ENCODE data around the gene CFAP68. TPM values are rescaled to one million over a fixed set of nuclear protein-coding genes. Genes with fewer than 3 reads are reported as not detected.

Gene CFAP68
- total and polyA plus RNA-seq, 9 of the 15 experiments (the other 6 are each of a cell fraction or from before 2014, with no cell fraction given): 22.8 to 72.3 (median 52.5) TPM

GRCh38 chr11:111922803-111923202 is 43.5 kb downstream of the CFAP68 start:
- 0 out of 4 replicates have a peak overlapping the region, but pooled peaks of 1 of the 2 experiments have one; percentile 9 for H3K9ac ChIP-seq (ENCODE audit: insufficient read depth in 1 of 2, low read depth in 2 of 2, low read length in 2 of 2)
- TF ChIP-seq STAT6 (CRISPR knock-in tag; IDR thresholded peaks at IDR 0.05) (no peak), BCL6 (CRISPR knock-in tag; IDR thresholded peaks at IDR 0.05) (no peak), ZNF609 (CRISPR knock-in tag; IDR thresholded peaks at IDR 0.05; ENCODE audit: borderline replicate concordance) (no peak), TAF15 (IDR thresholded peaks at IDR 0.05; ENCODE audit: low read depth, low read length) (no peak), ILF3 (IDR thresholded peaks at IDR 0.05; ENCODE audit: borderline replicate concordance) (no peak), ELK1 (CRISPR knock-in tag; IDR thresholded peaks at IDR 0.05) (no peak), ASH1L (IDR thresholded peaks at IDR 0.05; ENCODE audit: borderline replicate concordance, low read depth, partially characterized antibody) (no peak), XRCC5 (IDR thresholded peaks at IDR 0.05; ENCODE audit: low read depth, low read length) (no peak), C11orf30 (IDR thresholded peaks at IDR 0.05; ENCODE audit: low read depth) (peak; percentile 21; the same call in 1 of the 2 replicates), NKRF (IDR thresholded peaks at IDR 0.05; ENCODE audit: borderline replicate concordance) (no peak), CEBPB (tag; IDR thresholded peaks at IDR 0.05) (peak; percentile 99)

More at GRCh38 chr11:111922803-111923202, 43.5 kb downstream of the CFAP68 start:
- no peaks in the 10 kb centered on the region for H4K20me1 ChIP-seq (replicated peaks; ENCODE audit: control insufficient read depth, insufficient read depth, low read length)
- peak overlapping the region; percentile 93 for H2AFZ ChIP-seq (ENCODE audit: low read depth, low read length)
- no peak for ATAC-seq
- no peak overlapping the region for H3K27ac ChIP-seq (ENCODE audit: extremely low read depth, low read depth, low read length)
- BruUV-seq (replicated peaks): no TSS peak
- no peaks in the 10 kb centered on the region for H3K9me1 ChIP-seq (ENCODE audit: control insufficient read depth, insufficient read depth, low read length)
- ChIA-PET CTCF (ENCODE audit: low intra/inter-chr PET ratio) (no interaction called here), POLR2A (interaction anchor here (2.1 kb wide), 1 partner anchor 12 kb away, joined by 8 read pairs; the partner anchor contains the start of gene CRYAB)
- H3K79me2 ChIP-seq (ENCODE audit: control insufficient read depth, insufficient read depth, low read length): no peaks in the 10 kb centered on the region
- intact Hi-C loops (cut with micrococcal nuclease): no loop called here
- no peak overlapping the region for H3K4me2 ChIP-seq (ENCODE audit: insufficient read depth, low read length)
- DNase-seq (ENCODE audit: extremely low read depth in 1 of 4, low spot score in 3 of 4): no peak
- FAIRE-seq: no peak
- H3K9me3 ChIP-seq (replicated peaks; ENCODE audit: control insufficient read depth, insufficient read depth, low read depth, low read length): no peaks in the 10 kb centered on the region
- in situ Hi-C loops (cut with MboI): no loop called here
- H3K27me3 ChIP-seq (ENCODE audit: control insufficient read depth in 2 of 2, insufficient read depth in 2 of 2, low read length in 2 of 2): no peaks in the 10 kb centered on the region
- H3K4me1 ChIP-seq (replicated peaks in 1 of 2; ENCODE audit: control insufficient read depth in 2 of 2, insufficient read depth in 2 of 2, low read length in 2 of 2): peaks cover 31 to 32% of the 10 kb centered on the region in 2 experiments
- 3% methylated on average over 2 of the region's 2 CpGs for WGBS (ENCODE audit: insufficient coverage, low coverage, missing lambda C conversion rate)
- H3K4me3 ChIP-seq: no peak overlapping the region
- no peaks in the 10 kb centered on the region for H3K36me3 ChIP-seq (ENCODE audit: control insufficient read depth, insufficient read depth, low read length)
